Measurements from ENCODE around the gene ANO10.

DNA sequence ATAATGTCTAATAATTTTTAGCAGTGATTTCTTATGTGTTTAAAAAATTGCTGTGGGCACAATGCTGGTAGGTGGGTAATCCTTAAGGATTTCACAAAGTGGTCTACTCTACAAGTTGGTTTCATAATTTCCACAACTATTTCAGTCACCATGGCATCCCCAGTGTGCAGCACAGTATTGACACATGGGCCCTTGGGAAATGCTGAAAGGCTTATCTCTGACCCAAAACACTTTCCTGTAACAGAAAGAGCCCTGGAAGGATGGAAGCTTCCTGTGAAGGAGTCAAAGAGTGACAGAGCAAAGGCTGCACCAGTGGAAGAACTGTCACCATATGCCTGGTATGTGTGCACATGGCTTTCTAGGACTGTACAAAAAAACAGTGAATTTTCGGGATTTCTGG, 153.7 kb downstream of the ANO10 start:
- TF ChIP-seq, protein P1, sequence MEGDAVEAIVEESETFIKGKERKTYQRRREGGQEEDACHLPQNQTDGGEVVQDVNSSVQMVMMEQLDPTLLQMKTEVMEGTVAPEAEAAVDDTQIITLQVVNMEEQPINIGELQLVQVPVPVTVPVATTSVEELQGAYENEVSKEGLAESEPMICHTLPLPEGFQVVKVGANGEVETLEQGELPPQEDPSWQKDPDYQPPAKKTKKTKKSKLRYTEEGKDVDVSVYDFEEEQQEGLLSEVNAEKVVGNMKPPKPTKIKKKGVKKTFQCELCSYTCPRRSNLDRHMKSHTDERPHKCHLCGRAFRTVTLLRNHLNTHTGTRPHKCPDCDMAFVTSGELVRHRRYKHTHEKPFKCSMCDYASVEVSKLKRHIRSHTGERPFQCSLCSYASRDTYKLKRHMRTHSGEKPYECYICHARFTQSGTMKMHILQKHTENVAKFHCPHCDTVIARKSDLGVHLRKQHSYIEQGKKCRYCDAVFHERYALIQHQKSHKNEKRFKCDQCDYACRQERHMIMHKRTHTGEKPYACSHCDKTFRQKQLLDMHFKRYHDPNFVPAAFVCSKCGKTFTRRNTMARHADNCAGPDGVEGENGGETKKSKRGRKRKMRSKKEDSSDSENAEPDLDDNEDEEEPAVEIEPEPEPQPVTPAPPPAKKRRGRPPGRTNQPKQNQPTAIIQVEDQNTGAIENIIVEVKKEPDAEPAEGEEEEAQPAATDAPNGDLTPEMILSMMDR (conservative IDR thresholded peaks at IDR 0.05; ENCODE audit: low read depth, low read length), result no peak
- no peak for TF ChIP-seq EZH2 (IDR thresholded peaks at IDR 0.05; ENCODE audit: low read length, unreplicated experiment)
